Measurements from ENCODE around the gene ESRP2. TPM values are rescaled to one million over a fixed set of nuclear protein-coding genes. Genes with fewer than 3 reads are reported as not detected.

The ESRP2 gene
- polyA plus RNA-seq, 1 donor = 33.5 TPM

DNA sequence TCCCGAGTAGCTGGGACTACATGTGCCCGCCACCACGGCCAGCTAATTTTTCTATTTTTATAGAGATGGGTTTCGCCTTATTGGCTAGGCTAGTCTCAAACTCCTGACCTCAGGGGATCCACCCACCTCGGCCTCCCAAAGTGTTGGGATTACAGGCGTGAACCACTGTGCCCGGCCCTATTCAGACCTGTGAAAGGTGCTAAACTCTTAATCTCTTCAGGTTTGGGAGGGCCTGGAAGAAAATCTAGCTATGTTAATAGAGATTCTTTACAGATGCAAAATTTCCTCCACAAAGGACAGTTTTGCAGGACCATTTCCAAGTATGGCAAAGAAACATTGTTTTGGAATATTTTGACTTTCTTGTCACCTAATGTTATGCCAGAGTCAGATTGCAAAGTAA lies 6.2 kb upstream of the ESRP2 start:
- no peak for DNase-seq

DNA sequence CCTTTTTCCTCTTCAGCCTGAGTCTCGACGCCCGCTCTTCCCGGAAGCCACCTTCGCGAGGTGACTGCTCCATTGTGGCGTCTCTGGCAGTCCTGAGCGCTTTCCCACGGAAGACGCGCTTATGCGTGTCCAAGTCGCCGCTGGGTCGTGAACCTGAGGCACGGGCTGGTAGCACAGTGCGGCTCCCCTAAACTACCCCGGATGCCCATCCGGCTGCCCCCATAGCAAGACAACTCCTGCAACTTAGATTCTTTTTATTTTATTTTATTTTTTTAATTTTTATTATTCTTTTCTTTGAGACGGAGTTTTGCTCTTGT lies 2.1 kb upstream of the ESRP2 start:
- DNase-seq = no peak

DNA sequence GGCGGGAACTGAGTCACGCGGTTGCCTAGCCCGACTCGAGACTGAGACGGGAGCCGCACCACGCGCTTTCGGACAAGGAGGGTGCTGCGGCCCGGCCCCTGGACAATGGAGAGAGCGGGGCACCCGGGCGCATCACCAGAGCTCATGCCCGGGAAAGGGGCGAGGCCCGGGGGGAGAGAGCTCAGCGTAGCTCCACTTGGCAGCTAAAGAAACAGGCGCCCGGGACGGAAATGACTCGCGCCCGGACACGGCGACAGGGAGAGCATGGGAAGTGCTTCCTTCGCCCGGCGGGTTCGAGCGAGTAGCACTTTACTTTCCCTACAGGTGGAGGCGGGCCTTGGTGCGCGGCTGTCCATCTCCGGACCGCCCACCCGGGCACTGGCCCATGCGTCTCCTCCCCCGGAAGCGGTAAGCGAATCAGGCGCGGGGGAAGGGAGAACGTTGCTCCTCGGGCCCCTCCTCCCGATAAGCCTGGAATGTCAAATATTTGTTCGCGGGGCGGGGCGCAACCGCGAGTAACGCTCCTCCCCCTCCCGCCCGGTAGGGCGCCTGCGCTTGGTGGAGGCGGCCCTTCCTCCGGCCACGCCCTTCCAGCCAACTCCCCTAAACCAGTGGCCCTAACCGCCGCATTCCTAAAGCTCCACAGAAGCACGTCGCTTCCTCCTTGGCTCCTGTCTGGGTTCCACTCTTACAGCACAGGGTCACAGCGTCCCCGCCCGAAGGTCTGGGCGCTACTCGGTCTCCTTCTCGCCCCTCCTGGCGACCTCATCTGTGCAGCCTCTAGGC lies 1.5 kb upstream of the ESRP2 start:
- DNase-seq = peak; percentile 98

DNA sequence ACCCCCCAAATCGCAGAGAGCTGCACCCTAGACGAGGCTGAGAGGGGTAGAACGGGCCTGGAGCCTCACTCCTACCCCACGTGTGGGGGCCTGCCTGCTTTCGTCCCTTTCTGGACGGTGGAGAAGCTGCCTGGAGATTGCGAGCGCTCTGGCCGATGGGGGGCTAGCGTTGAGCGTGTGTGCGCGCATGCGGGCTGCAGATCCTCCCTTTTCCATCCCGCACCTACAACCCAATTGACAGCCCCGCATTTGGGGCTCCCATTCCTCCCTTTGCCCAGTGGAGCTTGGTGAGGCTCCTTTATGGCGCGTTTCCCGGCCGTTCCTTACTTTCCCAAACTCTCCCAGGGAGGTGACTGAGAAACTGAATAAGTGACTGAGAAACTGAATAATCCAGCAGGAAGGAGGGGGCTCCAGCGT lies 907 bp upstream of the ESRP2 start:
- peak; percentile 7 for DNase-seq

GRCh38 chr16:68236137-68236825 lies 354 bp upstream of the ESRP2 start:
- DNase-seq = peak; percentile 38

- DNase-seq = peak; percentile 13
Observed at GRCh38 chr16:68235108-68235886, 630 bp downstream of the ESRP2 start.

DNA sequence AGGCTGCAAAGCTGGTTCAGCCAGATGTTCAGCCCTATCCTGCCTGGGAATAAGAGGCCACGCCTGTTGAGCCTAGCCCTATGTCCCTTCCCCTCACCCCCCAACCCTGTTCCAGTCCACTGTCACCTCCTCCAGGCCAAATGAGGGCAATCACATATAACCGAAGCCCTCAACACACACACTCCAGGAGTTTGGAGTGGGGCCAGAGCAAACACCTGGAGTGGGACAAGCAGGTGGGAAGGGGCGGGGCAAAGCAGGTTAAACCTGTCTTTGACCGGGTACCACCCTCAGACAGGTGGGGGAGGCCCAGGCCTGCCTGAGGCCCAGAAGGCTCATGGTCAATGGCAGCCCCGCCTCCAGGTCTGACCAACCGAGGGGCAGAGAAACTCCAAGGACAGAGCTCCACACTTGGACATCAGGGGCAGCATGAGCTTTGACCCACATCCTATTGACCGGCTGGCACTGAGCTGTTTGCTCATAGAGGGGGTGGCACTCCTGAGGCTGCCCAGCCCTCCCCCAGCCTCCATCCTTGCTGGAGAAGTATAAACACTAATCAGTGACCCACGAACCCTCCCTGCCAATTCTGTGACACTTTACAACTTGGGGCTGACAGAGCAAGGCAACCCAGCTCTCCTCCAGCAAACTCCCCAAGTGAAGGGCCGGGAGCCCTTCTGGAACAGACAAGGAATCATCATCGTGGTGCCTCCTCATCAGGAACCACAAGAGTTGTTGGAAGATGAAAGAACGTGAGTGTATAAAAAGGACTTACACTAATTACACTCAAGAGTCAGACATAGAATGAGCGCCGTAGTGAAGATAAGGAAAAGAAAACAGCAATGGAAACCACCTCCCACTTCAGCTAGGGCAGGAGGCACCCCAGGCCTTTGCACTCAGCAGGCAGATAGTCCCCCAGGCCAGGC lies 1.5 kb downstream of the ESRP2 start:
- peak; percentile 62 for DNase-seq

- no peak for DNase-seq
Observed at GRCh38 chr16:68233835-68234187, 2.1 kb downstream of the ESRP2 start.

DNA sequence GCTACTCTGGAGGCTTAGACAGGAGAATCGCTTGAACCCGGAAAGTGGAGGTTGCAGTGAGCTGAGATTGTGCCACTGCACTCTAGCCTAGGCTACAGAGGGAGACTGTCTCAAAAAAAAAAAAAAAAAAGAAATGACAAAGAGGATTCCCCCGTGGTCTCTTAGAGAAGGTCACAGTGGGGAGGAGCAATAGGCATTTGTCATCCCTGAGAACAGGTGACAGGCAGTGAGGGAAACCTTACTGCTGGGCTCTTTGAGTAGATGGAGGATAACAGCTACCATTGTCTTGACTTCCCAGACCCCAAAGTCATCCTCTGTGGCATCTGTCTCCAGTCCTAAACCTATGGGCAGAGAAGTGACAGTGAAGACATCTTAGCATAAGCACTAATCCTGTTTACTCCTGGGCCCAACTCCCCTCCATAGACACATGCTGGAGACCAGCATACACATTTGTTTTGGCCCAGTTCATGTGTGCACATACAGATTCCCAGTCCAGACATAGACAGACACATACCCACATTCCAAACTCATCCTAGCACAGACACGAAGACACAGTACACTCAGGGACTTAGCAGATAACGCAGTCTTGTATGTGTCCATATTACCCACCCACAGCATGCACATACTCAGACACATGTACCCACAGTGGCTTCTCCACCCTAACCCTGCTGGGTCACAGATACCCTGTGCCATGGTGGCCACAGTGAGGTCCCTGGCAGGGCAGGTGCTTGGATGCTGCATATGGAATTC lies 2.7 kb downstream of the ESRP2 start:
- no peak for DNase-seq

- no peak for DNase-seq
Observed at GRCh38 chr16:68232335-68232734, 3.6 kb downstream of the ESRP2 start.

DNA sequence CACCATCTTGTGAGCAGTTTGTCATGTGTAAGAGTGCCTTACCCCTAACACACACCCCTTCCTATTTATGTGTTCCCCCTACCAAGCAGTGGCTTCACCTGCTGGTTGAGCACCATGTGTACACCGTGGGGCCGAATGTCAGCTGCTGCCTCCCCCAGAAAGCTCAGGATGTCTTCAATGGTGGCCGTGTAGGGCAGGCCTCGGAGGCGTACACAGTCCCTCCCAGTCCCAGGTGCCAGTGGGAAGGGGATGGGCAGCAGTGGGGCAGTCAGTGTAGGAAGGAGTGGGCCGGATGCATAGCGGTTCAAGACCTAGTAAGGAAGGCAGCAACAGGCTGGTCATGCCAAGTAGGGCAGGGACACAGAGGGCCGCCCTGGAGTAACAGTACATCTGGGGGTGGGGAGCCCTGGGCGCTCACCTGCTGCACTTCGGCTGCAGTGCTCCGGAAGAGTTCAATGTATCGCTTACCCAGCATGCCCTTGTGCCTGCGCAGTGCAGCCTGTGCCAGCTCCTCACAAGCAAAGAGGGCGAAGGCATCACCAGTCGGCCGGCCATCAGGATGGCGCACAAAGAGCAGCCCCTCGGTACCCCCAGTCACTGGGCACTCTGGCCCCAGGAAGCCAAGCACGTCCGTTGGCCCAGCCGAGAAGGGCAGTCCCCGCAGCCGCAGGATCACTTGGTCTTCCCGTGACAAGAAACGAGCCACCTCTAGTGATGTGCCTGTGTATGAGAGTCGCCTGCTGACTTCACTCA lies 4.4 kb downstream of the ESRP2 start:
- DNase-seq = no peak

DNA sequence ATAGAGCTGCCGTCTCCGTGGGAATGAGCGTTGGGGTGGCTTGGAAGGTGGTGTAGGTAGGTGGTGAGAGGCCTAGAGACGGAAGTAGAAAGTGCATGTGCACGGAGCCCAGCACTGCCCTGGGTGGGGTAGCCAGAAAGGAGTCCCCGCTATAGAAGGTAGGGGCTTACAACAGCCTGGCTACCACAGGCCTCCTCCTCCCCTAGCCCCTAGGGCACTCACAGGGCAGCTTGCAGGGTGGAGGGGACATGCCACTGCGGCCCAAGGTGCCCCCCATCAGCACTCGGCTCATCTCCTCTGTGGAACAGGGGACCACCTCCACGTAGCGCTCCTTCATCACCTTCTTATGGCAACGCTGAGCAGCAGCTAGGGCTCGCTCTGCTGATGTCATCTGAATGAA lies 5.0 kb downstream of the ESRP2 start:
- no peak for DNase-seq

DNA sequence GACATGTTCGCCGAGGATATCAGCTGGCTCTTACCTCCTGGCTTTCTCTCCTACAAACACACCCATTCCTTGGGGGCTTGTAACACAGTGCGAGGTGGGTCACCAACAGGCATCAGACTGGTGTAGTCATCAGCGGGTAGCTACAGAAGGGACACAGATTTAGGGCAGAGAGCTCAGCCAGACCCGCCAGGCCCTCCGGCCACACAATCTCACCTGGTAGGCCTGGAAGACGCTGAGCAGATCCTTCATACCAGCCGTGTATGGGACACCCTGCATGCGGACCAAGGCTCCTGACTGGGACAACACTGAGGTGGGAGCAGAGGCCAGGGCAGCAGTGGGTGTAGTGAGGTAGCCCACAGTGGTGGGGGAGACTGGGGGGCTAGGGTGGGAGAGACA lies 5.8 kb downstream of the ESRP2 start:
- DNase-seq = no peak

GRCh38 chr16:68229431-68230175 lies 6.3 kb downstream of the ESRP2 start:
- peak; percentile 67 for DNase-seq

- DNase-seq = no peak
Observed at GRCh38 chr16:68228652-68229051, 7.3 kb downstream of the ESRP2 start.

DNA sequence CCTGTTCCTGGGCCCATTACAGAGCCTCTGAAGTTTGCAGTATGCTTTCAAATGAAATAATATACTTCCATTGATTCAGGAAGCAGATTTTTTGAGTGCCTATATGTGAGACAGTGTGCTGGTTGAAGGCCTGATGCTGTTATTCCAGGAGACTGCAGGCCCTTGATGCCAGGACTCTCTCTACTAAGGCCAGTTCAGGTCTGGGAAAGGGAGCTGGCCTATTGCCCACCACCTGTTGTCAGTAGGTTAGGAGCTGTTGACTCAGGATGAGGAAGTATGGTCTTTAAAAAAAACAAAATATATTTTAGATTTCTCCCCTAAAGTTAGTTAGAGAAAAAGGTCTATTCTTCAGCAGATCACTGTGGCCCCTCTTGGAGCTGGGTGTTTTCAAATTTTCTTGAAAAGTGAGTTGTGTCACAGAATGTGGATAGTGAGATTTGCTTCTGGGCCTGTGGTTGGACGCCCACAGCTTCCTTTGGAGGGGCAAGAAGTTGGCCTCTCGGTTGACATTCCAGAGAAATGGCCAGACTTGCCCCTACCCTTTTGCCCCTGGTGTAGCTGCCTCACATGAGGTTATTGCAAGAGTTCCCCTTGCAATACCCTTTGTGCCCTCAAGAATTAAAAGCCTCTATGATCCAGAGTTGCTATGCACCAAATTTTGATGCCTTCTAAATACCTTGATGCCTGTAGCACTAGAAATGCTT lies 7.9 kb downstream of the ESRP2 start:
- DNase-seq = no peak

DNA sequence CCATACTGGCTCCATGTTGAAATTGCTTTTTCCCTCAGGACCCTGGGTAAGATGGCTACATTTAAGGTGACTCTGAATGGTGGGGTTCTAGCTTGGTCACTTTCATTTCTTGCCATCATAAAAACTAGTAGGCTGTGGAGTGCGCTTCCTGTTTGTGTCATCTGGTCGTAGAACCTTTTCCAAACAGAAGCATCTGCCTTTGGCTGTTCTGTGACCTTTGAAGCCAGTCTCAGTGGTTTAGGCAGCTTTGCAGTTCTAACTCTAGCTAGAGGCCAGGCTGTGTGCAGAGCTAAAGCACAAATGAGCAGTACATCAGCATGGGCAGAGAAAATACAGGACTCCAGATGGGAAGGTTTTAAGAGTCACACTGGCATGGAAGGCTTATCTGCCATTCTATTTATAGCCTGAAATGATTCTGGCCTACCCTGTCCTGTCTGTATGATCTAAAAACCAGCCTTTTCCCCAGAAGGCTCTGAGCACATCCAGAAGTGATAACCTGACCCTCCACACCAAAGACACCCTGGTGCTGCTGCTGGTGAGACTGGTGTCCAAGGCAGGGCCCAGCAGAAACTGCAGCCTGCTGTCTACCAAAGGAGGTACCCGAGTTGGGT lies 8.6 kb downstream of the ESRP2 start:
- DNase-seq = no peak

- no peak for DNase-seq
Observed at GRCh38 chr16:68226116-68226515, 9.8 kb downstream of the ESRP2 start.

DNA sequence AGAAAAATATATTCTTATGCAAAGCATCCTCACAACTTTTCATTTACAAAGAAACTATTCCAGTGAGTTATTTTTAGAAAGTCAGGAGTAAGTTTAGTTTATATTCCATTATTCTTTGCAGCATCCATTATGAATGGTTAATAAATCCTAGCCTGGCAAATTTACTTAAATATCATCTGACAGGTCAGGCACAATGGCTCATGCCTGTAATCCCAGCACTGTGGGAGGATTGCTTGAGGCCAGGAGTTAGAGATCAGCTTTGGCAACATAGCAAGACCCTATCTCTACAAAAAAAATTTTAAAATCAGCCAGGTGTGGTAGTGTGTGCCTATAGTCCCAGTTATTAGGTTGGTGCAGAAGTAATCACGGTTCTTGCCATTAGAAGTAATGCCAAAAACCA lies 12.9 kb downstream of the ESRP2 start:
- no peak for DNase-seq

Data from left kidney (tissue), 2 donors.